Measurements from ENCODE around the gene PCDHA9.

DNA sequence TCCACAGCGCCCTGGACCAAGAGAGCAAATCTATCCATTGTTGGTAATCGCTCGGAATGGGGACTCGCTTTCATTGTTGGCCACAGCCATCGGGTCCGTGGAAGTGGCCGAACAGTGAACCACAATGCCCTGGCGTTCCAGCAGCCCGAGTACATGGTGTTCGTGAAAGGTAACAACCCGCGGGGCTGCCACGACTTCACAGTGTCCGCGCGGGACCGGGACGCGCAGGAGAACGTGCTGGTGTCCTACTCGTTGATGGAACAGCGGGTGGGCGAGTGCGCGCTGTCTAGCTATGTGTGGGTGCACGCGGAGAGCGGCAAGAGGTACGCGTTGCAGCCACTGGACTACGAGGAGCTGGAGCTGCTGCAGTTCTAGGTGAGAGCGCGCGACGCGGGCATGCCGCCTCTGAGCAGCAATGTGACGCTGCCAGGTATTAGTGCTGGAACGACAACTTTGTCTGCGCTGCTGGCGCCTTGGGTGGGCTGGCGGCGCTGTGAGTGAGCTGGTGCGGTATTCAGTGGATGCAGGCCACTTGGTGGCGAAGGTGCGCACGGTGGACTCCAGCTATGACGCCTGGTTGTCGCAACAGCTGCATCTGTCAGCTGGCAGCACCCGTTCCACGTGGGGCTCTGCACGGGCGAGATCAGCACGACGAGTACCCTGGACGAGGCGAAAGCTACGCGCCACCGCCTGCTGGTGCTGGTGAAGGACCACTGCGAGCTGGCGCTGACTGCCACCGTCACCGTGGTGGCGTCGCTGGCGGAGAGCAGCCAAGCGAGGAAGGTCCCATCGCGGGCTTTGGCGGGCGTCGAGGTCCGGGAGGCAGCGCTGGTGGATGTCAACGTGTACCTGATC, 14.5 kb downstream of the PCDHA9 start:
- TF ChIP-seq, protein P1, sequence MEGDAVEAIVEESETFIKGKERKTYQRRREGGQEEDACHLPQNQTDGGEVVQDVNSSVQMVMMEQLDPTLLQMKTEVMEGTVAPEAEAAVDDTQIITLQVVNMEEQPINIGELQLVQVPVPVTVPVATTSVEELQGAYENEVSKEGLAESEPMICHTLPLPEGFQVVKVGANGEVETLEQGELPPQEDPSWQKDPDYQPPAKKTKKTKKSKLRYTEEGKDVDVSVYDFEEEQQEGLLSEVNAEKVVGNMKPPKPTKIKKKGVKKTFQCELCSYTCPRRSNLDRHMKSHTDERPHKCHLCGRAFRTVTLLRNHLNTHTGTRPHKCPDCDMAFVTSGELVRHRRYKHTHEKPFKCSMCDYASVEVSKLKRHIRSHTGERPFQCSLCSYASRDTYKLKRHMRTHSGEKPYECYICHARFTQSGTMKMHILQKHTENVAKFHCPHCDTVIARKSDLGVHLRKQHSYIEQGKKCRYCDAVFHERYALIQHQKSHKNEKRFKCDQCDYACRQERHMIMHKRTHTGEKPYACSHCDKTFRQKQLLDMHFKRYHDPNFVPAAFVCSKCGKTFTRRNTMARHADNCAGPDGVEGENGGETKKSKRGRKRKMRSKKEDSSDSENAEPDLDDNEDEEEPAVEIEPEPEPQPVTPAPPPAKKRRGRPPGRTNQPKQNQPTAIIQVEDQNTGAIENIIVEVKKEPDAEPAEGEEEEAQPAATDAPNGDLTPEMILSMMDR (IDR thresholded peaks at IDR 0.05; ENCODE audit: low read depth, low read length, poor library complexity, severe bottlenecking) = no peak
- no peak for TF ChIP-seq EZH2phosphoT487 (IDR thresholded peaks at IDR 0.05; ENCODE audit: borderline replicate concordance, low read length)

Measured in DOHH2 (cell line).